Brain pericyte (primary cell): Measurements from ENCODE around the gene CCNH.

ENCODE experiments used
- DNase-seq: peaks from one replicate; pipeline ENCODE4 v3.0.0-alpha.2; 2012; ENCODE audit warnings: low read depth, low spot score

Gene CCNH

GRCh38 chr5:87361536-87362213 is 51.1 kb downstream of the CCNH start:
- DNase-seq: no peak

GRCh38 chr5:87361031-87361445 is 51.7 kb downstream of the CCNH start:
- no peak for DNase-seq

- no peak for DNase-seq
Measured at GRCh38 chr5:87360132-87360531, 52.6 kb downstream of the CCNH start.

- no peak for DNase-seq
Measured at GRCh38 chr5:87359106-87359505, 53.6 kb downstream of the CCNH start.

- no peak for DNase-seq
Measured at GRCh38 chr5:87354496-87354895, 58.2 kb downstream of the CCNH start.

- DNase-seq: no peak
Measured at GRCh38 chr5:87347841-87348240, 64.9 kb downstream of the CCNH start.

GRCh38 chr5:87347272-87347671 is 65.5 kb downstream of the CCNH start:
- no peak for DNase-seq
